Neural cell (in vitro differentiated cells): ENCODE measurements around the gene WDR35. TPM values are rescaled to one million over a fixed set of nuclear protein-coding genes. Genes with fewer than 3 reads are reported as not detected.

Source experiments
- H2AFZ ChIP-seq: fragments of 200-600, 300-800 bp; sonication (generic), shearing (Covaris generic); 2 replicates; pipeline ENCODE4 v1.6.0; 2014; ENCODE audit warnings: low read depth, mild to moderate bottlenecking, antibody characterized with exemption, low read length, moderate library complexity
- H3F3A ChIP-seq: fragments of 200-600 bp; shearing (Covaris generic); 2 replicates; pipeline ENCODE4 v1.6.1; 2016; ENCODE audit warnings: mild to moderate bottlenecking, moderate library complexity, mixed read lengths, antibody characterized with exemption, low read length; ENCODE audit not compliant: insufficient read depth, poor library complexity, severe bottlenecking
- H3K27ac ChIP-seq: fragments of 200-600, 300-800 bp; sonication (generic), shearing (Covaris generic); 2 replicates; pipeline ENCODE4 v1.5.1; 2014; ENCODE audit warnings: mild to moderate bottlenecking, low read length, moderate library complexity
- H3K27me3 ChIP-seq: fragments of 300-800, 200-600 bp; sonication (generic), shearing (Covaris generic); 2 replicates; pipeline ENCODE4 v1.6.0; 2014; ENCODE audit warnings: mild to moderate bottlenecking, low read depth, low read length, moderate library complexity; ENCODE audit not compliant: insufficient read depth
- H3K36me3 ChIP-seq: fragments of 300-800, 200-600 bp; sonication (generic), shearing (Covaris generic); 2 replicates; pipeline ENCODE4 v1.5.1; 2014; ENCODE audit warnings: mild to moderate bottlenecking, antibody characterized with exemption, low read length, moderate library complexity; ENCODE audit not compliant: insufficient read depth
- H3K4me2 ChIP-seq: fragments of 300-800, 200-600 bp; sonication (generic), shearing (Covaris generic); 2 replicates; pipeline ENCODE4 v1.6.0; 2014; ENCODE audit warnings: mild to moderate bottlenecking, low read length
- H3K4me3 ChIP-seq: fragments of 300-800, 200-600 bp; sonication (generic), shearing (Covaris generic); 2 replicates; pipeline ENCODE4 v1.5.1; 2014; ENCODE audit warnings: mild to moderate bottlenecking, low read length, moderate library complexity
- H3K79me2 ChIP-seq: fragments of 200-600 bp; shearing (Covaris generic); replicated peaks from 2 replicates; pipeline ENCODE4 v1.6.0; 2014; ENCODE audit warnings: mild to moderate bottlenecking, low read length, moderate library complexity; ENCODE audit not compliant: insufficient read depth
- H3K9ac ChIP-seq: fragments of 300-800, 200-600 bp; sonication (generic), shearing (Covaris generic); 2 replicates; pipeline ENCODE4 v1.6.1; 2016; ENCODE audit warnings: mild to moderate bottlenecking, low read length, mixed read lengths
- H3K9me2 ChIP-seq: fragments of 200-600 bp; shearing (Covaris generic); 2 replicates; pipeline ENCODE4 v1.6.1; 2016; ENCODE audit warnings: mild to moderate bottlenecking, low read length, mixed read lengths; ENCODE audit not compliant: insufficient read depth
- H3K9me3 ChIP-seq: fragments of 200-600, 300-800 bp; sonication (generic), shearing (Covaris generic); 2 replicates; pipeline ENCODE4 v1.6.1; 2016; ENCODE audit warnings: mild to moderate bottlenecking, mixed run types, low read length, moderate library complexity, mixed read lengths
- H4K20me1 ChIP-seq: fragments of 200-600 bp; shearing (Covaris generic); 2 replicates; pipeline ENCODE4 v1.6.1; 2016; ENCODE audit warnings: mild to moderate bottlenecking, mixed run types; ENCODE audit not compliant: insufficient read depth
- CTCF ChIP-seq: fragments of 450-650 bp; IDR thresholded peaks from 2 replicates; pipeline ENCODE4 v1.5.1; 2014; ENCODE audit warnings: antibody characterized with exemption, mild to moderate bottlenecking, moderate library complexity; ENCODE audit not compliant: poor library complexity, severe bottlenecking
- EP300 ChIP-seq: fragments of 450-650 bp; conservative IDR thresholded peaks from 2 replicates; pipeline ENCODE4 v1.6.1; 2014; ENCODE audit warnings: antibody characterized with exemption, mild to moderate bottlenecking, moderate library complexity; ENCODE audit not compliant: poor library complexity, severe bottlenecking
- EZH2 ChIP-seq: fragments of 200-600, 300-800 bp; shearing (Covaris generic), sonication (generic); IDR thresholded peaks from 2 replicates; pipeline ENCODE4 v1.6.1; 2014; ENCODE audit warnings: antibody characterized with exemption, low read length, borderline replicate concordance, mild to moderate bottlenecking; ENCODE audit not compliant: insufficient read depth, poor library complexity, severe bottlenecking
- MXI1 ChIP-seq: fragments of 450-650 bp; conservative IDR thresholded peaks from 2 replicates; pipeline ENCODE4 v1.6.1; 2014; ENCODE audit warnings: antibody characterized with exemption, mild to moderate bottlenecking; ENCODE audit not compliant: poor library complexity, severe bottlenecking
- POLR2AphosphoS5 ChIP-seq: IDR thresholded peaks from 2 replicates; pipeline ENCODE4 v1.6.1; 2012
- RAD21 ChIP-seq: fragments of 450-650 bp; conservative IDR thresholded peaks from 2 replicates; pipeline ENCODE4 v1.6.1; 2014; ENCODE audit warnings: antibody characterized with exemption, mild to moderate bottlenecking, moderate library complexity
- REST ChIP-seq: IDR thresholded peaks from 2 replicates; pipeline ENCODE4 v1.6.1; 2012; ENCODE audit warnings: borderline replicate concordance
- SMC3 ChIP-seq: fragments of 450-650 bp; conservative IDR thresholded peaks from 2 replicates; pipeline ENCODE4 v1.6.1; 2014; ENCODE audit warnings: antibody characterized with exemption, mild to moderate bottlenecking, moderate library complexity; ENCODE audit not compliant: poor library complexity
- TAF1 ChIP-seq: IDR thresholded peaks from 2 replicates; pipeline ENCODE4 v1.6.1; 2012; ENCODE audit warnings: low read depth
- polyA plus RNA-seq: library from polyadenylated mRNA; depleted of rRNA; stranded (reverse); fragments of >200 nt; gene quantifications from 2 replicates; pipeline ENCODE4 v1.2.3, GENCODE V29; 2014

WDR35 gene
- polyA plus RNA-seq, 1 donor from 2014 or later, result 14.2 TPM

- no peak overlapping the region for H3K4me3 ChIP-seq
- TF ChIP-seq SMC3 (no peak), EZH2 (no peak), RAD21 (no peak), POLR2AphosphoS5 (no peak), MXI1 (no peak)
- H4K20me1 ChIP-seq, result no peaks in the 10 kb centered on the region
- no peak overlapping the region for H3K4me2 ChIP-seq
- H2AFZ ChIP-seq, result no peak overlapping the region
- no peak overlapping the region for H3K27ac ChIP-seq
- no peaks in the 10 kb centered on the region for H3K9me3 ChIP-seq
- H3K27me3 ChIP-seq, result no peaks in the 10 kb centered on the region
- H3K79me2 ChIP-seq, result no peaks in the 10 kb centered on the region
- no peaks in the 10 kb centered on the region for H3K9me2 ChIP-seq
- H3K36me3 ChIP-seq, result no peaks in the 10 kb centered on the region
- H3K9ac ChIP-seq, result no peak overlapping the region
- no peaks in the 10 kb centered on the region for H3F3A ChIP-seq
Observed at GRCh38 chr2:19879120-19879519, 110.8 kb downstream of the WDR35 start.

- Histone ChIP-seq H2AFZ (no peak overlapping the region), H3K4me3 (no peak overlapping the region), H3K36me3 (no peaks in the 10 kb centered on the region), H3K4me2 (no peak overlapping the region), H3K9me3 (no peaks in the 10 kb centered on the region), H3K27ac (no peak overlapping the region), H3K27me3 (no peaks in the 10 kb centered on the region), H4K20me1 (no peaks in the 10 kb centered on the region), H3K9me2 (no peaks in the 10 kb centered on the region), H3K9ac (no peak overlapping the region), H3K79me2 (no peaks in the 10 kb centered on the region), H3F3A (no peaks in the 10 kb centered on the region)
- no peak for TF ChIP-seq REST
- no peak for TF ChIP-seq SMC3
- TF ChIP-seq EZH2, result no peak
- TF ChIP-seq EP300, result no peak
- no peak for TF ChIP-seq CTCF
- no peak for TF ChIP-seq RAD21
- no peak for TF ChIP-seq TAF1
- TF ChIP-seq MXI1, result no peak
- TF ChIP-seq POLR2AphosphoS5, result no peak
Observed at GRCh38 chr2:19878268-19879046, 111.4 kb downstream of the WDR35 start.
